Endothelial cell of umbilical vein (primary cell): ENCODE results near the gene MTX1. TPM values are rescaled to one million over a fixed set of nuclear protein-coding genes. Genes with fewer than 3 reads are reported as not detected.

Experiments used
- BruUV-seq: library from RNA; stranded (reverse); fragments of 400-500 nt; replicated peaks from 2 replicates; lab custom pipeline; 2021; lab: Mats Ljungman, UMichigan
- CTCF ChIA-PET: fragments of 300-600, 350-600 bp; sonication (Branson Sonifier 250); formaldehyde crosslinking; loops from one replicate; lab custom pipeline; 2021; ENCODE audit warnings: antibody characterized with exemption, inconsistent platforms; lab: Charles Lee
- POLR2A ChIA-PET: fragments of 300-600, 350-600 bp; sonication (Branson Sonifier 250); formaldehyde crosslinking; loops from one replicate; lab custom pipeline; 2021; ENCODE audit warnings: antibody characterized with exemption, inconsistent platforms; lab: Charles Lee
- DNase-seq: peaks from one replicate; pipeline ENCODE4 v3.0.0-alpha.2; 2011; ENCODE audit warnings: low read depth, low spot score
- FAIRE-seq: peaks from 2 replicates; lab custom pipeline; 2011; peaks lifted over from hg19 to GRCh38; lab: Jason Lieb, UNC
- H2AFZ ChIP-seq: 2 replicates; pipeline ENCODE4 v1.6.0; 2012; ENCODE audit warnings: low read depth, low read length, control low read depth, inconsistent platforms
- H3K27ac ChIP-seq: 2 replicates; pipeline ENCODE4 v1.5.1; 2011; ENCODE audit warnings: low read depth, mild to moderate bottlenecking, control low read depth, low read length, moderate library complexity; ENCODE audit not compliant: insufficient read depth
- H3K27me3 ChIP-seq, 2 experiments: 2 replicates each; pipeline versions ENCODE4 v1.6.0 to v1.6.1; 2011; ENCODE audit warnings: low read length in 2 of 2, mixed read lengths in 1 of 2; ENCODE audit not compliant: control insufficient read depth in 2 of 2, insufficient read depth in 2 of 2
- H3K36me3 ChIP-seq, 2 experiments: 2 replicates in 1 of 2; 3 replicates in 1 of 2; pipeline ENCODE4 v1.5.1; 2011; ENCODE audit warnings: low read length in 2 of 2, mild to moderate bottlenecking in 1 of 2, moderate library complexity in 1 of 2; ENCODE audit not compliant: control insufficient read depth in 2 of 2, insufficient read depth in 2 of 2; ENCODE audit errors: extremely low read depth in 1 of 2
- H3K4me1 ChIP-seq: 3 replicates; pipeline ENCODE4 v1.5.1; 2011; ENCODE audit warnings: mild to moderate bottlenecking, low read length; ENCODE audit not compliant: control insufficient read depth, insufficient read depth; ENCODE audit errors: extremely low read depth
- H3K4me2 ChIP-seq: 2 replicates; pipeline ENCODE4 v1.6.1; 2011; ENCODE audit warnings: low read length, control low read depth, mixed read lengths; ENCODE audit not compliant: insufficient read depth
- H3K4me3 ChIP-seq, 3 experiments: fragments of 200-600 bp in 1 of 3; sonication (generic), shearing (Covaris generic) in 1 of 3; replicated peaks in 1 of 3; 2 replicates each; pipeline ENCODE4 v1.5.1; 2011 to 2016; ENCODE audit warnings: control low read depth in 3 of 3, low read length in 3 of 3, mild to moderate bottlenecking in 2 of 3, inconsistent platforms in 1 of 3, low read depth in 1 of 3, moderate library complexity in 1 of 3; ENCODE audit not compliant: insufficient read depth in 1 of 3
- H3K79me2 ChIP-seq: 2 replicates; pipeline ENCODE4 v1.6.0; 2012; ENCODE audit warnings: low read length, inconsistent platforms; ENCODE audit not compliant: control insufficient read depth, insufficient read depth
- H3K9ac ChIP-seq: replicated peaks from 2 replicates; pipeline ENCODE3; 2011; ENCODE audit warnings: low read length, control low read depth; ENCODE audit not compliant: insufficient read depth; ENCODE audit errors: extremely low read depth
- H3K9me1 ChIP-seq: replicated peaks from 3 replicates; pipeline ENCODE4 v1.6.0; 2011; ENCODE audit warnings: mild to moderate bottlenecking, low read length; ENCODE audit not compliant: control insufficient read depth, insufficient read depth; ENCODE audit errors: extremely low read depth
- H3K9me3 ChIP-seq: replicated peaks from 2 replicates; pipeline ENCODE4 v1.5.1; 2012; ENCODE audit warnings: low read length, inconsistent platforms; ENCODE audit not compliant: control insufficient read depth, insufficient read depth
- H4K20me1 ChIP-seq: replicated peaks from 2 replicates; pipeline ENCODE3; 2011; ENCODE audit warnings: mild to moderate bottlenecking, low read length; ENCODE audit not compliant: control insufficient read depth, insufficient read depth; ENCODE audit errors: extremely low read depth
- EZH2 ChIP-seq: IDR thresholded peaks from 2 replicates; pipeline ENCODE4 v1.6.1; 2012; ENCODE audit warnings: borderline replicate concordance, low read depth, mild to moderate bottlenecking, moderate library complexity, low read length, inconsistent platforms; ENCODE audit not compliant: severe bottlenecking
- FOS ChIP-seq: IDR thresholded peaks from 2 replicates; pipeline ENCODE4 v1.6.1; 2011; ENCODE audit warnings: mild to moderate bottlenecking, low read length, moderate library complexity, borderline replicate concordance; ENCODE audit not compliant: insufficient read depth
- GATA2 ChIP-seq: IDR thresholded peaks from 2 replicates; pipeline ENCODE4 v1.7.0; 2011; ENCODE audit warnings: low read depth, mild to moderate bottlenecking, moderate library complexity, mixed read lengths, low read length; ENCODE audit not compliant: insufficient read length, insufficient read depth
- JUN ChIP-seq: IDR thresholded peaks from 2 replicates; pipeline ENCODE4 v1.6.1; 2011; ENCODE audit warnings: borderline replicate concordance, low read depth; ENCODE audit not compliant: insufficient read length, insufficient read depth
- MYC ChIP-seq: IDR thresholded peaks from one replicate; pipeline ENCODE4 v1.6.1; 2011; ENCODE audit warnings: mild to moderate bottlenecking, low read depth, low read length
- POLR2A ChIP-seq: IDR thresholded peaks from 2 replicates; pipeline ENCODE4 v1.6.1; 2012; ENCODE audit warnings: low read depth, mild to moderate bottlenecking, control low read depth, low read length
- POLR2AphosphoS5 ChIP-seq: IDR thresholded peaks from 2 replicates; pipeline ENCODE4 v1.6.1; 2012; ENCODE audit warnings: low read depth, mild to moderate bottlenecking, control low read depth, low read length, moderate library complexity; ENCODE audit not compliant: insufficient read depth
- dilution Hi-C: fragments of 300-500 bp; cut with MboI; formaldehyde crosslinking; loops from one replicate; pipeline ENCODE4 v1.15.0; 2019; ENCODE audit warnings: low sequenced_read_pairs; ENCODE audit not compliant: extremely low pct_ligation_motif_present
- intact Hi-C: fragments of 100-400 bp; cut with micrococcal nuclease; formaldehyde crosslinking; loops from one replicate; pipeline ENCODE4 v1.10.0; 2022
- polyA plus RNA-seq, 4 experiments: library from polyadenylated mRNA; depleted of rRNA in 3 of 4; stranded (reverse) in 3 of 4; unstranded in 1 of 4; fragments of >200 nt; gene quantifications; 2 replicates each; pipeline versions ENCODE4 v1.2.1 to v1.2.3, GENCODE V29; 2011 to 2012; ENCODE audit warnings: missing spikeins in 1 of 4
- total RNA-seq: library from RNA; stranded (reverse); gene quantifications from 2 replicates; pipeline ENCODE4 v1.2.3, GENCODE V29; 2021
- TF ChIP-seq, protein P1 (sequence below), 2 donors: IDR thresholded peaks; 1 replicate in 1 of 2; 2 replicates in 1 of 2; pipeline ENCODE4 v1.5.1; 2011; ENCODE audit warnings: low read length in 2 of 2, mild to moderate bottlenecking in 2 of 2, moderate library complexity in 2 of 2, control low read depth in 1 of 2, inconsistent platforms in 1 of 2, low read depth in 1 of 2; ENCODE audit not compliant: insufficient read depth in 1 of 2; ENCODE audit errors: extremely low read depth in 1 of 2

MTX1 gene
- total and polyA plus RNA-seq, 2 donors (not counting 3 experiments of a cell fraction or from before 2014, with no cell fraction given) = 53.0 to 109 TPM

DNA sequence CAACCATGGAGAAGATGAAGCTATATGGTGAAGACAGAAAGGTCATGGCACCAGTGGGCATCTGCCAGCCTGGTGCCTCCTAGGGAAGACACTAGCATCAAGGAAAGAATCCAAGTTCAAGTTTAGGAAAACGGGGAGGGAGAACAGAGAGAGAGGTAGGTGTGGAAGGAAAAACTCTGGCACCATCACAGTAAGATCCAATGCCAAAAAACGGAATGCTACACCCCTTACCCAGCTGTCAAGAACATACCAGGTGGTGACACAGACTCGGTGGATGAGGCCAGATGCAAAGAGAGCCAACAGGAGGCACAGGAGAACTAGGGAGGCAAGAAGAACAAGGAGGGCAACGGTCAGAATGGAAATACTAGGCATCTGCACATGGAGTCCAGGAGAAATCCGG is 39.0 kb upstream of the MTX1 start:
- Histone ChIP-seq H3K9ac (no peak overlapping the region), H3K4me3 (no peak overlapping the region), H3K4me2 (no peak overlapping the region), H3K36me3 (peaks cover 3 to 9% of the 10 kb centered on the region in 2 experiments), H3K9me3 (no peaks in the 10 kb centered on the region), H4K20me1 (no peaks in the 10 kb centered on the region), H3K79me2 (peaks cover 16% of the 10 kb centered on the region), H3K27me3 (no peaks in the 10 kb centered on the region), H3K27ac (no peak overlapping the region), H2AFZ (no peak overlapping the region), H3K4me1 (peaks cover 28% of the 10 kb centered on the region), H3K9me1 (no peaks in the 10 kb centered on the region)
- ChIA-PET POLR2A (interaction anchor here (0.7 kb wide), 1 partner anchor 39 kb away, joined by 4 read pairs; no protein-coding TSS in a partner anchor), CTCF (interaction anchor here (0.8 to 8.3 kb wide), 6 partner anchors 35 to 125 kb away, joined by 3 to 673 read pairs (median 4); no protein-coding TSS in a partner anchor)
- DNase-seq (no peak), FAIRE-seq (no peak)
- dilution Hi-C loops (no loop called here), intact Hi-C loops (no loop called here)
- BruUV-seq = no TSS peak
- TF ChIP-seq, protein P1, sequence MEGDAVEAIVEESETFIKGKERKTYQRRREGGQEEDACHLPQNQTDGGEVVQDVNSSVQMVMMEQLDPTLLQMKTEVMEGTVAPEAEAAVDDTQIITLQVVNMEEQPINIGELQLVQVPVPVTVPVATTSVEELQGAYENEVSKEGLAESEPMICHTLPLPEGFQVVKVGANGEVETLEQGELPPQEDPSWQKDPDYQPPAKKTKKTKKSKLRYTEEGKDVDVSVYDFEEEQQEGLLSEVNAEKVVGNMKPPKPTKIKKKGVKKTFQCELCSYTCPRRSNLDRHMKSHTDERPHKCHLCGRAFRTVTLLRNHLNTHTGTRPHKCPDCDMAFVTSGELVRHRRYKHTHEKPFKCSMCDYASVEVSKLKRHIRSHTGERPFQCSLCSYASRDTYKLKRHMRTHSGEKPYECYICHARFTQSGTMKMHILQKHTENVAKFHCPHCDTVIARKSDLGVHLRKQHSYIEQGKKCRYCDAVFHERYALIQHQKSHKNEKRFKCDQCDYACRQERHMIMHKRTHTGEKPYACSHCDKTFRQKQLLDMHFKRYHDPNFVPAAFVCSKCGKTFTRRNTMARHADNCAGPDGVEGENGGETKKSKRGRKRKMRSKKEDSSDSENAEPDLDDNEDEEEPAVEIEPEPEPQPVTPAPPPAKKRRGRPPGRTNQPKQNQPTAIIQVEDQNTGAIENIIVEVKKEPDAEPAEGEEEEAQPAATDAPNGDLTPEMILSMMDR (IDR thresholded peaks at IDR 0.05; ENCODE audit: extremely low read depth in 1 of 2, insufficient read depth in 1 of 2, low read depth in 1 of 2, low read length in 2 of 2) = no peak
- no peak for TF ChIP-seq JUN

DNA sequence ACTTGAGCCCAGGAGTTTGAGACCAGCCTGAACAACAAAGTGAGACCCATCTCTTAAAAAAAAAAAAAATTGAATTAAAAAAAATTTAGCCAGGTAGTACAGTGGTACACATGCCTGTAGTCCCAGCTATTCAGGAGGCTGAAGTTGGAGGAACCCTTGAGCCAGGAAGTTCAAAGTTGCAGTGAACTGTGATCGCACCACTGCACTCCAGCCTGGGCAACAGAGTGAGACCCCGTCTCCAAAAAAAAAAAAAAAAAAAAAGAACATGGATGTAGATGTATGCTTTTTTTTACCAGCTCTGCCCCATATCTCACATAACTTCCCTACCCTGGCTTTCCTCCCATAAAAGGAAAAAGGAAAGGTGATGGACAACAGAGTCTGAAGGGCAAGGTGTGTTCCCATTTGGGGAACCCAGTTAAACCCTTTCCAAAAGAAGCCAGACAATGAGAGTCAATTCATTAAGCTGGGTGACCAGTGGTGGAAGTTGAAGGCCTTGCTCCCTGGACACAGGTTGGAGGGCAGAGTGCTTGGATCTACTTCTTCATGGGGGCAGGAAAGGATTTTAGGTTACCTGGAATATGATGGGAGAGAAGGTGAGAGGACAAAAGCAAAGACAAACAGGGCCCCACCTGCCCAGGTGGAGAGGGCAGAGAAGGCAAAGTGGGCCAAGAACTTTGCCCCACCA is 38.3 kb upstream of the MTX1 start:
- H3K79me2 ChIP-seq = peaks cover 16% of the 10 kb centered on the region
- intact Hi-C loops (no loop called here), dilution Hi-C loops (no loop called here)
- ChIA-PET POLR2A (interaction anchor here (0.7 kb wide), 1 partner anchor 40 kb away, joined by 4 read pairs; no protein-coding TSS in a partner anchor), CTCF (interaction anchor here (1.2 to 8.3 kb wide), 3 partner anchors 46 to 85 kb away, joined by 3 to 673 read pairs (median 5); no protein-coding TSS in a partner anchor)
- no peak overlapping the region for H3K4me3 ChIP-seq
- peaks cover 3 to 9% of the 10 kb centered on the region in 2 experiments for H3K36me3 ChIP-seq
- no peaks in the 10 kb centered on the region for H4K20me1 ChIP-seq
- no TSS peak for BruUV-seq
- FAIRE-seq = no peak
- no peak overlapping the region for H2AFZ ChIP-seq
- peaks cover 28% of the 10 kb centered on the region for H3K4me1 ChIP-seq
- H3K9me1 ChIP-seq = no peaks in the 10 kb centered on the region
- DNase-seq = no peak
- no peaks in the 10 kb centered on the region for H3K9me3 ChIP-seq
- H3K27ac ChIP-seq = no peak overlapping the region
- no peak overlapping the region for H3K9ac ChIP-seq
- no peak overlapping the region for H3K4me2 ChIP-seq
- no peaks in the 10 kb centered on the region for H3K27me3 ChIP-seq
- TF ChIP-seq GATA2 (no peak), EZH2 (no peak), POLR2AphosphoS5 (no peak), FOS (no peak), POLR2A (no peak), MYC (no peak)
- TF ChIP-seq, protein P1 (IDR thresholded peaks at IDR 0.05; ENCODE audit: extremely low read depth in 1 of 2, insufficient read depth in 1 of 2, low read depth in 1 of 2, low read length in 2 of 2) = no peak
